NCI-H460 (cell line): ENCODE measurements around the gene ZDHHC1. TPM values are rescaled to one million over a fixed set of nuclear protein-coding genes. Genes with fewer than 3 reads are reported as not detected.

Experiments
- DNase-seq: peaks from one replicate; pipeline ENCODE4 v3.0.0-alpha.2; 2016; ENCODE audit warnings: low read depth; ENCODE audit errors: extremely low read depth
- total RNA-seq: library from RNA; depleted of rRNA; stranded (reverse); fragments of >200 nt; shearing (Covaris generic); gene quantifications from 2 replicates; pipeline ENCODE4 v1.2.3, GENCODE V29; 2014

Gene ZDHHC1
- total RNA-seq, 1 experiment from 2014 or later, result 9.9 TPM

DNA sequence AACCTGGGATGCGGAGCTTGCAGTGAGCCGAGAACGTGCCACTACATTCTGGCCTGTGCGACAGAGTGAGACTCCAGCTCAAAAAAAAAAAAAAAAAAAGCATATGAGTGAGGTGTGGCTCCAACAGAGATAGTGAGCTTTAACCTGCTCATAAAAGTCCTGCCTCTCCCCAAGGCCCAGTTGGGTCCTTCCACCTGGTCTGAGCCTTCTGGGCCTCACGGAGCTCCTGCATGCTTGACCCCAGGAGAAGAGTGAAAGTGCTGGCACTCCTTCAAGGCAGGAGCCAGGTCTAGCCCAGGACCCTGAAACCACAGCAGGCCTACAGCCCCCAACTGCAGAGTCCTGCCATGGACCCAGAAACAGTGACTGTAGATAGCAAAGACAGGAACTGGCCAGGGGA, 32.3 kb upstream of the ZDHHC1 start:
- DNase-seq, result no peak

GRCh38 chr16:67447508-67448076, 31.3 kb upstream of the ZDHHC1 start:
- DNase-seq, result peak; percentile 77

- DNase-seq, result no peak
These were observed 30.8 kb upstream of the ZDHHC1 start for GRCh38 chr16:67446968-67447507.

GRCh38 chr16:67445913-67446907, 29.9 kb upstream of the ZDHHC1 start:
- DNase-seq, result no peak

DNA sequence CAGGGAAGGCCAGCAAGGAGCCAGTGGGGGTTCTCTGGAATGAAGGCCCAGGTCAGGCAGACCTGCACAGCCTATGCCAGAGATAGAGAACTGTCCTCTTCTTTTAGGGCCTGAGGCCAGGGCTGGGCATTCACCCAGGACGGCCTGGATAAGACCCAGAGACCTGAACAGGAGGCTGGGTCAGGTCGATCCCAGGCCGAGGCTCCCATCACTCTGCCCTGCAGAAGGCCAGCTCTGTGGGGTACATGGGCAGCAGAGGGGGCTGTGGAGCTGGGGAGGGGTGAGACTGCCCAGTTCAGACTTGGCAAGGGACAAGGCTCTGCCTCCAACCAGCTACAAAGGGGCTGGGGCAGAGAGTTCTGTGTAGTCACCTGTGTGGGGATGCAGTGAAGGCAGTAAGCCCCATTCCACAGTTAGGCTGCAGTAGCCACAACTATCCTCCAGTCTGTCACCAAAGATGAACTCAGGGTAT, 29.2 kb upstream of the ZDHHC1 start:
- no peak for DNase-seq

DNA sequence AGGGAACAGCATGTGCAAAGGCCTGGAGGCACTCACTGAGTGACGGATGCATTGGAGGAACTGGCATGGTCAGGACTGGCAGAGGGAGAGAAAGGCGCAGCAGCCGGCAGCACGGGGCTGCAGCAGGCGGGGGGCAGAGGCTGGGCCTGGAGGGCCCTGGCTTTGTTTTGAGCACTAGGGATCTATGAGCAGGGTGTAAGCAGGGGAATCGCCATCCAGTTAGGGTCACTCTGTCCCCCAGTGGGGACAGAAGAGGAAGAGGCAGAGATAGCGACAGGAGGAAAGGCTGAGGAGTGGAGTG, 28.8 kb upstream of the ZDHHC1 start:
- DNase-seq, result no peak

DNA sequence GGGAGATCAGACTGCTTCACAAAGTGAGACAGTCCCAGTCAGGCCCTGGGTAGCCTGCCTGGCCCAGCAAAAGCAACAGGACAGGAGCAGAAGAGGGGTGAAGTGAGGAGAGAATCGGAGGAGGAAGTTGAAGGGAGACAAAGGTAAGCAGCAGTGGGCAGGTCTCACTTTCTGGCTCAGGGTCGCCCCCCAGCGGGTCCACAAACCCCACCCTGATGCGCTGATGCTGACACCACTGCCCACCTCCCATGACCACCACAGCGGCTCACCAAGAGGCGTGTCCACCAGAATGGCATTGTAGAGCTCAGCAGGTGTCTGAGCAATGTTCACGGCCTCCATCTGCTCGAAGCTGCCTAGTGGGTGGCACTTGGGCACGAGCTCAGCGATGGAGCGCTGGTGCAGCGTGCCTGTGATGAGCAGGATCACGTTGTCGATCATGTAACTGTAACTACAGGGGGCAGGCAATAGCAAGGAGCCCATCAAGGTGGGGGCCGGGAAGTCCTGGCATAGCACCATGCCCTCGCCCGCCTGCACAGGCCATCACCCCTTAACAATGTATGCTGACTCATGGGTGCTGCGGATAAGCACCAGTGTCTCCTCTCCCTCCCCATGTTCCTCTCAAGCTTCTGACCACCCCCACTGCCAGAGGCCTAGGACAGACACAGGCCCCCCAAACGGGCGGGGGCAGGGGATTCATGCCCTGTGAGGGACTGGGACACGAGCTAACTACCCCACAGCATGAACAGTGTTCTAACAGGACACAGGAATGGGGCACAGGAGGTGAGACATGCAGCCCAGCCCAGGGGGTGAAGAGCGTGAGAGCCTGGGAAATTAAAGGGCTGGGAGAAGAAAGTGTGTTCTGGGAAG, 28.2 kb upstream of the ZDHHC1 start:
- no peak for DNase-seq

DNA sequence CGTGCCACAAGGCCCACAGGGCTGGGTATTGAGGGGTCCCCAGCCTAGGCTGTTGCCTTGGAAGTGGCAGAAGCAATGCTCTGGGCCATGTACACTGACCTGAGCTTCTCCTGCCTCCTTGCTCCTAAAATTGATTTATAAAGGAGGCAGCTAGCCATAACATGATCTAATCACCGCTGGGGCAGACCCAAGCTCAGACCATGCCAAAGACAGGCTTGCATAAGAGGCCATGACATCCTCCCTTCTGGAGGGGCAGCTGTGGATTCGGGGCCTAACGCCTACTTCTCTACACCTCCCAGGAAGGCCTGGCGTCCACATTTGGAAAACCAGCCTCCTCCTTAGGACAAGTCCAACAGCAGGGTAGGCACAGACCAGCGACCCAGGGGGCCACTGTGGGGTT, 27.0 kb upstream of the ZDHHC1 start:
- no peak for DNase-seq

- no peak for DNase-seq
These were observed 26.4 kb upstream of the ZDHHC1 start for GRCh38 chr16:67442581-67443255.

DNA sequence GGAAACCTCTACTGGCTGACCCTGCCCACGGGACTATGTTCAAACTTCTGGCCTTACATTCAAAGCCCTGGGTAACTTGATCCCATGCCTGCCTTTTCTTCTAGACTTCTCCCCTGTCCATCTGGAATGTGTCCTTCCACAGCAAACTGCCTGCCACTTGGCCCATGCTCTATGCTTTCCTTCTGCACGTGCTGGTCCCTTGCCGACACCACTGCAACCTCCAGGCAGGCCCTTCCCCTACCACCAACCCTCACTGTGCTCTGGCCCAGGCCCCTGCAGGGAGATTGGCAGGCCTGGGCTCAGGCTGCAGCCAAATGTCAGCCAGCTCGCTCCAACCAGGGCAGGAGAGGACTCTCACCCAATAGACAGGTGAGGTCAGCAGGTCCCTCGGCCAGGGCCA, 25.6 kb upstream of the ZDHHC1 start:
- DNase-seq, result no peak

DNA sequence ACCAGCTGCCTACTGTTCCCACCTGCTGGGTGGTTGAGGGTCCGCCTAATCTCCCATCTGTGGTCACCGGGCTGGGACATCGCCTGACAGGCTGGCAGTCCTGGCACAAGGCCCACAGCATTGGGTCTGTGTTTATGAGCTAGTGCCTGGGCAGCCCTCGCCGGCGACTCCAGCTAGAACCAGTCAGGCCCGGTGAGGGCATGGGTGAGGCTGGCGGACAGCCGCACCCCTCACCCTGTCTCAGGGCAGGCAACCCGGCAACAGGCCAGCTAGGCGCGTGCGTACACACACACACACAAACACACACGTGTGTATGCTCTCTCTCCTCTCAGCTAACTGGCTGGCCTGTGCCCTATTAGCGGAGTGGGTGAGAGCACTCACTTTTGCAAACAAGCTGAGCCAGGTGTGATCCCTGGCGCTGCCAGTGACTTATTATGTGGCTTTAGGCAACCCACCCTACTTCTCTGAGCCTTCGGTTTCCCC, 25.0 kb upstream of the ZDHHC1 start:
- DNase-seq, result no peak

- DNase-seq, result no peak
These were observed 22.6 kb upstream of the ZDHHC1 start for GRCh38 chr16:67438824-67439393.

- DNase-seq, result no peak
These were observed 22.0 kb upstream of the ZDHHC1 start for GRCh38 chr16:67438098-67438791.

GRCh38 chr16:67437513-67437912, 21.2 kb upstream of the ZDHHC1 start:
- no peak for DNase-seq

GRCh38 chr16:67436640-67437193, 20.4 kb upstream of the ZDHHC1 start:
- no peak for DNase-seq

- no peak for DNase-seq
These were observed 19.5 kb upstream of the ZDHHC1 start for GRCh38 chr16:67435758-67436164.

DNA sequence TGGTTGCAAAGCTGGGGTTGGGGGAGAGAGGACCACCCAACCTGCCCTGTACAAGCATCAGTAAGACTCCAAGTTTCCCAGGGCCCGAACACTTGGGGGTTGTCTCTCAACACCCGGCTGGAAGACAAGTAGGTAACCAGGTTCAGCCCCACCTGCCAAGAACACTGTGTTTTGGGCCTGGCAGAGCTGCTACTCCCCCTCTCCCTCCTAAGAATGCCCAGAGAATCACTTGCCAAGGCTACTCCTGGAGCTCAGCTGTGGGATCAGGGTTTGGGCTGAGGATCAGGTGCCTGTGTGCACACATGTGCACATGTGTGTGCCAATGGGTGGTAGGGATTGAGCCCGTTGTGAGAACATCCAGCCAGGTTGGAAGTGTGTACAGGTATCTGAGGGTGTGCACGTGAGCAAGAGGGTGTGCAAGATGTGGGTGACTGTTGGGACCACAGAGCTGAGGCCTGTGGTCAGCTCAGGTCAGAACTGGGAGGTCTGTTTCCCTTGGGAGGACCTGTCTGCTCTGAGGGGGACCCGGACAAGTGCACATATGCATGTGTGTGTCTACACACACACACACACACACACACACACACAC, 16.9 kb upstream of the ZDHHC1 start:
- DNase-seq, result no peak

DNA sequence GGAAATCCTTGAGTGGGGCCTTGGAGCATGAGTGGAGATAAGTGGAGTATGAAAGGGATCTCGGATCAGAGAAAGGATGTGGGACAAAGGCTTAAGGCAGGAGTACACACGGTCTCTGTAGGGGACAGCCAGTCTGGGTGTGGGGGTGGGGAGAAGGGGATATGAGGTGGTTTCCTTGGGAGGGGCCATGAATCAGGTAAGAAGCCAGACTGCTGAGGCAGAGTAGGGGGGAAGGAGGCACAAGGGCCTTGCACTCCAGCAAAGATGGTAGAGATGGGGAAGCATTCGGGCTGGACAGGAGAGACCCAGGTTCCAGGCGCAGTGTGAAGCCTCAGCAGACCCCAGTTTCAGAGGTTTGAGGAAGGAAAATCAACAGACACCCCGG, 16.2 kb upstream of the ZDHHC1 start:
- no peak for DNase-seq
